GM19043 (cell line): ENCODE results near the gene KIRREL2.
"Not testable (repeated sequence)": the region's sequence is repeated elsewhere in the genome, so short reads cannot be mapped to it uniquely, and the experiment has no call there.

Experiments
- ATAC-seq: cut with Tn5 transposase; IDR thresholded peaks from one replicate; pipeline ENCODE4 v1.9.1; 2021; ENCODE audit warnings: low read depth; ENCODE audit not compliant: unreplicated experiment

Gene KIRREL2

GRCh38 chr19:35895911-35896642 lies 39.4 kb downstream of the KIRREL2 start:
- ATAC-seq: no peak

- ATAC-seq: no peak
Observed at GRCh38 chr19:35896643-35897040, 39.9 kb downstream of the KIRREL2 start.

GRCh38 chr19:35897706-35898451 lies 41.2 kb downstream of the KIRREL2 start:
- no peak for ATAC-seq

- ATAC-seq: no peak
Observed at GRCh38 chr19:35898499-35898809, 41.7 kb downstream of the KIRREL2 start.

- no peak for ATAC-seq
Observed at GRCh38 chr19:35899547-35900214, 43.0 kb downstream of the KIRREL2 start.

GRCh38 chr19:35901055-35901644 lies 44.4 kb downstream of the KIRREL2 start:
- ATAC-seq: no peak

GRCh38 chr19:35901854-35902661 lies 45.3 kb downstream of the KIRREL2 start, which contains the start of gene HCST:
TSS of gene HCST (plus strand) at chr19:35902529. CDS start at chr19:35902594, 65 bp downstream.
- no peak for ATAC-seq

DNA sequence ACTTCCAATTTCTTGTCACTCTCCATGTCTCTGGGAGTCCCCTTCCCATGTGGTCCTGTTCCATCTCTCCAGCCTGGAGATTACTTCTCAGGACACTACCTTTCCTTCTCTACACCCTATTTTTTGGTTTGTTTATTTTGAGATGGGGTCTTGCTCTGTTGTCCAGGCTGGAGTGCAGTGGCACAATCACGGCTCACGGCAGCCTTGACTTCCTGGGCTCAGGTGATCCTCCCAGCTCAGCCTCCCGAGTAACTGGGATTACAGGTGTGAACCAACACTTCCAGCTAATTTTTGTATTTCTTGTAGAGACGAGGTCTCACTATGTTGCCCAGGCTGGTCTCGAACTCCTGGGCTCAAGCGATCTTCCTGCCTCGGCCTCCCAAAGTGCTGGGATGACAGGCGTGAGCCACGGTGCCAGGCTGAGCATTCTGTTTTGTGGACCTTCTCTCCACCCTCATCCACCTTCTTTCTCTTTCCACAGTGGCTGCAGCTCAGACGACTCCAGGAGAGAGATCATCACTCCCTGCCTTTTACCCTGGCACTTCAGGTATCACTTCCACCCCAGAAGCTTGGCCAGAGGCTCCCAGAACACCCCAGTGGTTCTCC lies 46.3 kb downstream of the KIRREL2 start:
- no peak for ATAC-seq

DNA sequence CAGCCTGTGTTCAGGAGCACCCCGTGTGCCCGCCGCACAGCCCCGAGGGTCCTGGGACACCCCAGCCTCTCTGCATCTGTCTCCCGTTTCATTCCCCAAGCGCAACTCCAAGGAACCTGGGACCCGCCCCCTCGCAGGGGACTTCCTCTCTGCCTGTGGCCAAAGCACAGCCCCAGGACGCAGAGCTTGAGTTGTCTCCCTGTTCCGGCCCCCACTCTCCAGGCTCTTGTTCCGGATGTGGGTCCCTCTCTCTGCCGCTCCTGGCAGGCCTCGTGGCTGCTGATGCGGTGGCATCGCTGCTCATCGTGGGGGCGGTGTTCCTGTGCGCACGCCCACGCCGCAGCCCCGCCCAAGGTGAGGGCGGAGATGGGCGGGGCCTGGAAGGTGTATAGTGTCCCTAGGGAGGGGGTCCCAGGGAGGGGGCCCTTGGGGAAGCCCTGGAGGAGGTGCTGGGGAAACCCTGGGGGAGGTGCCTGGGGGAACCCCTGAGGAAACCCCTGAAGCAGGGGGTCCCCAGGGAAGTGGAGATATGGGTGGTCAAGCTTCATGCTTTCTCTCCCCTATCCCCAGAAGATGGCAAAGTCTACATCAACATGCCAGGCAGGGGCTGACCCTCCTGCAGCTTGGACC lies 47.0 kb downstream of the KIRREL2 start:
- peak; percentile 48 for ATAC-seq

- ATAC-seq: no peak
Observed at GRCh38 chr19:35904311-35905068, 47.8 kb downstream of the KIRREL2 start.

DNA sequence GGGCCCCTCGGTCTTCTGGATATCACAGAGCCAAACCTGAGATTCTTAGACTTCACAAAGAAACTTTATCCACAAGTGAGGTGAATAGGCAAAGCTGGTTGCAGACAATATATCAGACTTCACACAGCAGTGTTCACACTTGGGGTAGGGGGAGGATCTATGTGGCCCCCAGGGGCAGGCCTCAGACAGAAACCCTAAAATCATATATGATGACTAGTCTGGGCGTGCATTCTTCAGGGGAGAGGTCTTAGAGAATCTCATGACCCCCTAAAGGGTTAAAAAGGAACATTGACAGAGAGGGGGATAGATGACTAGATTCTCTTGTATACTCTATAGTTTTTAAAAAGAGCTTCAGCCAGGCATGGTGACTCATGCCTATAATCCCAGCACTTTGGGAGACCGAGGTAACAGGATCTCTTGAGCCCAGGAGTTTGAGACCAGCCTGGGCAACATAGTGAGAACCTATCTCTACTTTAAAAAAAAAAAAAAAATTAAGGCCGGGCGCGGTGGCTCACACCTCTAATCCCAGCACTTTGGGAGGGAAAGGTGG lies 48.5 kb downstream of the KIRREL2 start:
- ATAC-seq: no peak

DNA sequence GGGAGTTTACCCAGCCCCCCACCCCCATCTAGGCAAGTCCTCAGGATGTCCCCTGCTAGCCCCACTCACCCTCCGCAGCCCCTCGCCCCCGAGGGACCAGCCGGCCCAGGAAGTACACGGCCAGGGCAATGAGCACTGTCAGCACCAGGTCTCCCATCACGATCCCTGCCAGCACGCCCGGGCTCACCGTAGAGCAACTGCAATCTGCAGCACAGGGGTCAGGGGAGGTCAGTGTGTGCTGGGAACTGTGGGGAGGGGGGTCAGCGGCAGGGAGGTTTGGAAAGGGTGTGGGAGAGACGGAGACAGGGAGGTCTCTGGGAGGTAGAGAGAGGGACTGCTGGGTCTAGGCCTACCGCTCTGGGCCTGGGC lies 50.6 kb downstream of the KIRREL2 start:
- ATAC-seq: no peak

GRCh38 chr19:35908010-35908441 lies 51.3 kb downstream of the KIRREL2 start, which contains the start of gene TYROBP:
TSS of gene TYROBP (minus strand) at chr19:35908295. CDS start at chr19:35908228, 67 bp downstream.
- ATAC-seq: no peak

- no peak for ATAC-seq
Observed at GRCh38 chr19:35908973-35909683, 52.4 kb downstream of the KIRREL2 start.

- no peak for ATAC-seq
Observed at GRCh38 chr19:35909684-35910035, 52.9 kb downstream of the KIRREL2 start.

DNA sequence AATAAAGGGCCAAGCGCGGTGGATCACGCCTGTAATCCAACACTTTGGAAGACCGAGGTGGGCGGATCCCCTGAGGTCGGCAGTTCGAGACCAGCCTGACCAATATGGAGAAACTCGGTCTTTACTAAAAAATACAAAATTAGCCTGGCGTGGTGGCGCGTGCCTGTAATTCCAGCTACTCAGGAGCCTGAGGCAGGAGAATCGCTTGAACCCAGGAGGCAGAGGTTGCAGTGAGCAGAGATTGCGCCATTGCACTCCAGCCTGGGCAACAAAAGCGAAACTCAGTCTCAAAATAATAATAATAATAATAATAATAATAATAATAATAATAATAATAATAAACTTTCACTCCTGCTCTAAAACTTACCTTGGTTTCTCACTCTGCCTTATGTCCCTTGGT lies 53.6 kb downstream of the KIRREL2 start:
- ATAC-seq: not testable (repeated sequence)

DNA sequence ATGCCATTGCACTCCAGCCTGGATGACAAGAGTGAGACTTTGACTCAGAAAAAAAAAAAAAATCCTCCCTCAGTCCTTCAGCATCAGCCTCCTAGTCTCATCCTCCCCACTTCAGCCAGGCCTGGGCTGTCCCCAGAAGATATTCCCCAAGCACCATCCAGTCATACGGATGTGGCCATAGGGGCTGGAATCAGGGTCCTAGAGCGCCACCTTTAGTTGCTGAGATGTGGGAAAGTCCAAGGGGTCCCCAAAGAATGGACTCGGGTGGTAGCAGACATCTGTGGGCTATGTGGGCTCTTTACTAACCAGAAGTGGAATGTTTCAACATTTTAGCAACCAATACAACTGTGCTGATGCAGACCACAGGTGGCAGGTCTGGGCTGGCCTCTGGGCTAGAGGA lies 54.5 kb downstream of the KIRREL2 start:
- ATAC-seq: no peak

DNA sequence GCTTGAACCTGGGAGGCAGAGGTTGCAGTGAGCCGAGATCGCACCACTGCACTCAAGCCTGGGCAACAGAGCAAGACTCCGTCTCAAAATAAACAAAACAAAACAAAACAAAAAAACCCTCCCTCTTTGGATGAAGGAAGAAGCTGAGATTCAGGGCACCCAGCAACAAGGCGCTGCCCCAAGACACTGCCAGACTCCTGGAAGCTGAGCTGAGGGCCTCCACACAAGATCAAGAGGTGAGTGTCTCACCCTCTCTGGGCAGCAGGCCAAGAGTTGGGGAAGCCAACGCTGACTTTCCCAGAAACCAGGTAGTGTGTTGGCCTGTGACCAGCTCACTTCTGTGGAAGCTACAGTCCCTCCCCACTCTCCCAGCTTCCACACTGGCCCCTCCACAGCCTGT lies 55.1 kb downstream of the KIRREL2 start:
- no peak for ATAC-seq
